Measurements from ENCODE around the gene LYPD6B.

DNA sequence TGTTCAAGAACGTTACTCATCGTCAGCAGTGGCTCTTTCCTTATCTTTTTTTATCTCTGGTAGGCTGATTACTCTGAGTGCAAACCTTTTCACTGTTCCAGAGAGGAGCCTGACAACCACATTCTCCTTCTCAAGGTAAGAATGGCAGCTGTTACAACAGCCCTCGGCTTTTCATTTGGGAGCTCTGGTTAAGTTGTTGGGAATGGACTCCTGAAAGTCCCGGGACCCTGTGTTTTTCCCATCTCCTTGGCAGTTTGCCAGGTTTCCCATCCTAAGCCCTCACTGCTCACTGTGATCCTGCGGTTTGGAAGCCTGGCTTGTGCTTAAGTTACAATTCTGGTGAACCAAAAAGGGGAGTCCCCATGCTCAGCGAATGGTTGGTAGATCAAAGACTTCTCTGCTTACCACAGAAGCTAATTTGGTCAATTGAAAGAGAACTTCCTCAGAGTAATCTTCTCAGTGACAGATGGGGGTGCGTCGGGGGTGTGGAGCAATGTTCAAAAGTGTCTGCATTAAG, 122.3 kb downstream of the LYPD6B start:
- TF ChIP-seq CTCF (IDR thresholded peaks at IDR 0.05; ENCODE audit: extremely low read depth in 1 of 2, insufficient read depth in 1 of 2, low read depth in 1 of 2, low read length in 2 of 2) (no peak), POLR2AphosphoS5 (IDR thresholded peaks at IDR 0.05; ENCODE audit: insufficient read depth, low read depth, low read length) (no peak), MAX (IDR thresholded peaks at IDR 0.05; ENCODE audit: insufficient read depth, insufficient read length) (no peak), POLR2A (IDR thresholded peaks at IDR 0.05; ENCODE audit: low read depth, low read length) (no peak), EZH2 (IDR thresholded peaks at IDR 0.05; ENCODE audit: borderline replicate concordance, low read depth, low read length, severe bottlenecking) (no peak), FOS (IDR thresholded peaks at IDR 0.05; ENCODE audit: borderline replicate concordance, insufficient read depth, low read length) (no peak), JUN (IDR thresholded peaks at IDR 0.05; ENCODE audit: borderline replicate concordance, insufficient read depth, insufficient read length, low read depth) (no peak)

All from endothelial cell of umbilical vein (primary cell).